ENCODE results near the gene SLC45A2.

DNA sequence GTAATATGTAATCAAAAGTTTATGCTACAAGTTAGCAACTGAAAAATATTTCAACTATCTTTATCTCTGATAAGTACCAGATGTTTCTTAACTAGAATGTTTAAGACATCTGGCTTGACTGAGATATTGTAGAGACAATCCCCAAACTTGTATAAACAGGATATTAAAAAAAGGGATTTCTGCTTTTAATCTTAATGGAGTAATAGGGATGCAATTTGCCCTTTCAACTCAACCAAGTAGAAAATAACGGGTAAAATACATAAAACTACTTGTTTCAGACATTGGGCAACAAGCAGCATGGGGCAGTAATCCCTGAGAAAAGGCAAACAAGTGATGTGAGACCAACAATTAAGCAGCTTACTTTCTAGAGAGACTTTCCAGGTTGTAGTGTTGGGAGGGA lies 83.3 kb downstream of the SLC45A2 start:
- TF ChIP-seq CTCF (IDR thresholded peaks at IDR 0.05; ENCODE audit: low read depth, low read length, poor library complexity, severe bottlenecking) (no peak), EZH2phosphoT487 (IDR thresholded peaks at IDR 0.05; ENCODE audit: borderline replicate concordance, low read length) (no peak)

All from DOHH2 (cell line).